Vein endothelial cell (primary cell): ENCODE results near the gene ZNF283. TPM values are rescaled to one million over a fixed set of nuclear protein-coding genes. Genes with fewer than 3 reads are reported as not detected.

Experiments used
- total RNA-seq: library from RNA; depleted of rRNA; stranded (reverse); fragments of >200 nt; gene quantifications from 2 replicates; pipeline ENCODE4 v1.2.3, GENCODE V29; 2012

ZNF283 gene
- total RNA-seq, result 5.6 and 8.2 TPM in 2 replicates

GRCh38 chr19:43826787-43827754 lies at the start of gene ZNF283:
Gene ZNF283, plus strand, starts transcription at chr19:43827321. Its CDS starts 6,184 bp downstream, at chr19:43833505.

GRCh38 chr19:43780706-43781525 lies 46.2 kb upstream of the ZNF283 start, which contains the start of gene KCNN4:
Gene KCNN4, minus strand, starts transcription at chr19:43780973. Its CDS starts 112 bp downstream, at chr19:43780861.

GRCh38 chr19:43802216-43802951 lies 24.7 kb upstream of the ZNF283 start, which contains the start of gene LYPD5:
Gene LYPD5, minus strand, starts transcription at chr19:43802447. Its CDS starts 67 bp downstream, at chr19:43802380.

GRCh38 chr19:43883864-43884263 lies 56.7 kb downstream of the ZNF283 start, which contains the start of gene ZNF404:
Gene ZNF404, minus strand, starts transcription at chr19:43883964.

Other genes starting within 250 kb of the ZNF283 start
- 38.6 and 41.2 TPM in 2 replicates for gene IRGQ, start 231.2 kb upstream of the ZNF283 start, total RNA-seq
- gene ZNF576, start 230.7 kb upstream of the ZNF283 start, total RNA-seq, result 10.5 and 11.8 TPM in 2 replicates
- 0.10 TPM in 1 of 2 replicates, not detected in the other for gene SRRM5, start 215.2 kb upstream of the ZNF283 start, total RNA-seq
- 26.6 and 36.6 TPM in 2 replicates for gene ZNF428, start 207.7 kb upstream of the ZNF283 start, total RNA-seq
- 1.9 and 3.6 TPM in 2 replicates for gene CADM4, start 187.5 kb upstream of the ZNF283 start, total RNA-seq
- gene PLAUR, start 157.2 kb upstream of the ZNF283 start, total RNA-seq, result 56.8 and 73.1 TPM in 2 replicates
- not detected in 2 replicates for gene IRGC, start 111.2 kb upstream of the ZNF283 start, total RNA-seq
- gene SMG9, start 72.4 kb upstream of the ZNF283 start, total RNA-seq, result 17.0 and 18.7 TPM in 2 replicates
- 0.48 TPM in 1 of 2 replicates, not detected in the other for gene KCNN4, start 46.3 kb upstream of the ZNF283 start, total RNA-seq
- gene LYPD5, start 24.9 kb upstream of the ZNF283 start, total RNA-seq, result under 0.01 and 0.10 TPM in 2 replicates
- gene ZNF404, start 56.6 kb downstream of the ZNF283 start, total RNA-seq, result 0.10 and 0.98 TPM in 2 replicates
- 11.8 and 18.3 TPM in 2 replicates for gene ZNF45, start 108.0 kb downstream of the ZNF283 start, total RNA-seq
- 5.9 and 6.0 TPM in 2 replicates for gene ZNF221, start 123.9 kb downstream of the ZNF283 start, total RNA-seq
- 6.9 and 8.1 TPM in 2 replicates for gene ZNF155, start 156.9 kb downstream of the ZNF283 start, total RNA-seq
- gene ZNF230, start 175.6 kb downstream of the ZNF283 start, total RNA-seq, result 3.0 and 5.2 TPM in 2 replicates
- gene ZNF222, start 198.1 kb downstream of the ZNF283 start, total RNA-seq, result 4.3 and 5.9 TPM in 2 replicates
- 5.2 and 5.8 TPM in 2 replicates for gene ZNF223, start 224.7 kb downstream of the ZNF283 start, total RNA-seq
- gene ZNF284, start 244.8 kb downstream of the ZNF283 start, total RNA-seq, result 3.3 and 3.4 TPM in 2 replicates